SK-N-SH (cell line): ENCODE data around the gene ABCC5. TPM values are rescaled to one million over a fixed set of nuclear protein-coding genes. Genes with fewer than 3 reads are reported as not detected.

Source experiments
- CTCF ChIA-PET: fragments of 300-600, 350-600 bp; formaldehyde crosslinking; extraction: SDS; loops from one replicate; lab custom pipeline; 2021; lab: Yijun Ruan, JAX
- POLR2A ChIA-PET: fragments of 350-600 bp; sonication (Branson Sonifier 250); formaldehyde crosslinking; extraction: SDS; loops from one replicate; lab custom pipeline; 2020; ENCODE audit warnings: antibody characterized with exemption, inconsistent platforms; lab: Yijun Ruan, JAX
- DNase-seq: peaks from one replicate; pipeline ENCODE4 v3.0.0; 2012
- H2AFZ ChIP-seq: fragments of 200-600 bp; sonication (generic); 2 replicates; pipeline ENCODE4 v1.8.1; 2016; ENCODE audit warnings: antibody characterized with exemption, mild to moderate bottlenecking, low read depth
- H3F3A ChIP-seq: fragments of 200-600 bp; sonication (generic); replicated peaks from 2 replicates; pipeline ENCODE3; 2016; ENCODE audit warnings: antibody characterized with exemption, mild to moderate bottlenecking; ENCODE audit not compliant: insufficient read depth
- H3K27ac ChIP-seq, 2 experiments: fragments of 200-500 bp in 1 of 2; fragments of 200-600 bp in 1 of 2; sonication (Bioruptor generic) in 1 of 2; sonication (generic), shearing (Covaris generic) in 1 of 2; 2 replicates each; pipeline versions ENCODE4 v1.5.1 to v1.6.1; 2014 to 2016; ENCODE audit warnings: low read depth in 2 of 2, inconsistent platforms in 1 of 2, low read length in 1 of 2, mild to moderate bottlenecking in 1 of 2, mixed read lengths in 1 of 2
- H3K27me3 ChIP-seq: fragments of 200-600 bp; sonication (generic), shearing (Covaris generic); 2 replicates; pipeline ENCODE4 v1.6.1; 2016; ENCODE audit warnings: mixed run types; ENCODE audit not compliant: insufficient read depth
- H3K36me3 ChIP-seq, 2 experiments: fragments of 200-500 bp in 1 of 2; fragments of 200-600 bp in 1 of 2; sonication (Bioruptor generic) in 1 of 2; sonication (generic) in 1 of 2; replicated peaks in 1 of 2; 2 replicates each; pipeline versions ENCODE3 to v1.5.1; 2014 to 2016; ENCODE audit warnings: low read length in 1 of 2, mild to moderate bottlenecking in 1 of 2; ENCODE audit not compliant: insufficient read depth in 2 of 2, control insufficient read depth in 1 of 2
- H3K4me1 ChIP-seq, 2 experiments: fragments of 200-500 bp in 1 of 2; fragments of 200-600 bp in 1 of 2; sonication (Bioruptor generic) in 1 of 2; sonication (generic), shearing (Covaris generic) in 1 of 2; 2 replicates each; pipeline versions ENCODE4 v1.5.1 to v1.6.1; 2014 to 2016; ENCODE audit warnings: low read depth in 1 of 2, low read length in 1 of 2, mixed run types in 1 of 2; ENCODE audit not compliant: insufficient read depth in 2 of 2, control insufficient read depth in 1 of 2
- H3K4me2 ChIP-seq: fragments of 200-600 bp; sonication (generic), shearing (Covaris generic); 2 replicates; pipeline ENCODE4 v1.6.1; 2017; ENCODE audit warnings: mixed run types
- H3K4me3 ChIP-seq, 2 experiments: fragments of 200-500 bp in 1 of 2; fragments of 200-600 bp in 1 of 2; sonication (Bioruptor generic) in 1 of 2; sonication (generic), shearing (Covaris generic) in 1 of 2; 2 replicates each; pipeline versions ENCODE4 v1.5.1 to v1.8.1; 2014 to 2016; ENCODE audit warnings: low read depth in 2 of 2, inconsistent platforms in 1 of 2, low read length in 1 of 2, mild to moderate bottlenecking in 1 of 2, mixed read lengths in 1 of 2, moderate library complexity in 1 of 2
- H3K79me2 ChIP-seq: fragments of 200-600 bp; sonication (generic); 2 replicates; pipeline ENCODE4 v1.8.1; 2017; ENCODE audit warnings: mild to moderate bottlenecking; ENCODE audit not compliant: insufficient read depth
- H3K9ac ChIP-seq: fragments of 200-600 bp; sonication (generic); 2 replicates; pipeline ENCODE4 v1.6.1; 2017; ENCODE audit warnings: mixed run types
- H3K9me2 ChIP-seq: fragments of 200-600 bp; sonication (generic); 2 replicates; pipeline ENCODE4 v1.6.1; 2017; ENCODE audit warnings: mixed run types
- H3K9me3 ChIP-seq: fragments of 200-600 bp; sonication (generic); 2 replicates; pipeline ENCODE4 v1.6.1; 2017; ENCODE audit warnings: mixed run types, mild to moderate bottlenecking, moderate library complexity
- H4K20me1 ChIP-seq: fragments of 200-600 bp; sonication (generic); 2 replicates; pipeline ENCODE4 v1.6.1; 2017; ENCODE audit warnings: mild to moderate bottlenecking, mixed run types; ENCODE audit not compliant: insufficient read depth
- ELF1 ChIP-seq: IDR thresholded peaks from 2 replicates; pipeline ENCODE4 v1.4.0; 2012
- MEF2A ChIP-seq: IDR thresholded peaks from 2 replicates; pipeline ENCODE4 v1.4.0; 2012; ENCODE audit warnings: low read depth, borderline replicate concordance
- MXI1 ChIP-seq: IDR thresholded peaks from 2 replicates; pipeline ENCODE4 v1.6.1; 2012; ENCODE audit warnings: mild to moderate bottlenecking, low read depth, low read length, improper control_type of control experiment
- NFIC ChIP-seq: IDR thresholded peaks from 2 replicates; pipeline ENCODE4 v1.4.0; 2012; ENCODE audit warnings: borderline replicate concordance
- NRF1 ChIP-seq: IDR thresholded peaks from 2 replicates; pipeline ENCODE4 v1.6.1; 2012; ENCODE audit warnings: low read depth, mild to moderate bottlenecking, low read length
- POLR2AphosphoS5 ChIP-seq: IDR thresholded peaks from 2 replicates; pipeline ENCODE4 v1.6.1; 2012; ENCODE audit warnings: low read depth, low read length
- RCOR1 ChIP-seq: fragments of 150-350 bp; IDR thresholded peaks from 2 replicates; pipeline ENCODE4 v1.6.1; 2017; ENCODE audit warnings: antibody characterized with exemption, low read length
- REST ChIP-seq: IDR thresholded peaks from 2 replicates; pipeline ENCODE4 v1.6.1; 2012; ENCODE audit warnings: mild to moderate bottlenecking, low read depth, low read length, moderate library complexity
- RFX5 ChIP-seq: IDR thresholded peaks from 2 replicates; pipeline ENCODE4 v1.6.1; 2012; ENCODE audit warnings: mild to moderate bottlenecking, improper control_type of control experiment, low read length
- RXRA ChIP-seq: IDR thresholded peaks from 2 replicates; pipeline ENCODE4 v1.4.0; 2012; ENCODE audit warnings: low read depth, mild to moderate bottlenecking, borderline replicate concordance
- SIN3A ChIP-seq: IDR thresholded peaks from 2 replicates; pipeline ENCODE4 v1.6.1; 2012; ENCODE audit warnings: low read depth, mild to moderate bottlenecking, low read length, moderate library complexity, borderline replicate concordance
- TCF12 ChIP-seq: IDR thresholded peaks from 2 replicates; pipeline ENCODE4 v1.4.0; 2012
- YY1 ChIP-seq: IDR thresholded peaks from 2 replicates; pipeline ENCODE4 v1.4.0; 2012; ENCODE audit warnings: low read depth, mild to moderate bottlenecking
- ZBTB33 ChIP-seq: IDR thresholded peaks from 2 replicates; pipeline ENCODE4 v1.4.0; 2012; ENCODE audit warnings: low read depth, borderline replicate concordance
- WGBS: methylation state at CpG from one replicate; pipeline ENCODE4 v1.1.6; 2017; ENCODE audit warnings: low lambda C conversion rate; 5-methylcytosine and 5-hydroxymethylcytosine counted together
- polyA plus RNA-seq, 3 experiments: library from polyadenylated mRNA; depleted of rRNA; stranded (reverse); fragments of >200 nt; gene quantifications; 2 replicates each; pipeline ENCODE4 v1.2.3, GENCODE V29; 2012

Gene ABCC5
- polyA plus RNA-seq, 1 of the 3 experiments (the other 2 are of a cell fraction): 25.9 TPM

- Histone ChIP-seq H3K27me3 (no peaks in the 10 kb centered on the region), H4K20me1 (no peaks in the 10 kb centered on the region), H2AFZ (no peak overlapping the region), H3K79me2 (no peaks in the 10 kb centered on the region), H3K9ac (no peak overlapping the region), H3K27ac (no peak overlapping the region), H3K36me3 (peaks cover 17 to 18% of the 10 kb centered on the region in 2 experiments), H3K4me3 (no peak overlapping the region), H3K4me1 (no peaks in the 10 kb centered on the region), H3K9me3 (no peaks in the 10 kb centered on the region), H3K4me2 (no peak overlapping the region), H3K9me2 (no peaks in the 10 kb centered on the region), H3F3A (no peaks in the 10 kb centered on the region)
- ChIA-PET CTCF (interaction anchor here (1.2 kb wide), 1 partner anchor 41 kb away, joined by 4 read pairs; no protein-coding TSS in a partner anchor), POLR2A (no interaction called here)
- DNase-seq: no peak
- WGBS: 89% methylated on average over 10 of the region's 10 CpGs
- TF ChIP-seq RCOR1: no peak
- no peak for TF ChIP-seq YY1
- TF ChIP-seq TCF12: no peak
- TF ChIP-seq SIN3A: no peak
- no peak for TF ChIP-seq NFIC
- TF ChIP-seq MEF2A: no peak
- no peak for TF ChIP-seq REST
- no peak for TF ChIP-seq RXRA
- no peak for TF ChIP-seq MXI1
- no peak for TF ChIP-seq POLR2AphosphoS5
- TF ChIP-seq ZBTB33: no peak
- TF ChIP-seq ELF1: no peak
- no peak for TF ChIP-seq NRF1
- TF ChIP-seq RFX5: no peak
Measured at GRCh38 chr3:183937601-183938286, 79.9 kb downstream of the ABCC5 start.
